ENCODE measurements around the gene IQSEC1. TPM values are rescaled to one million over a fixed set of nuclear protein-coding genes. Genes with fewer than 3 reads are reported as not detected.

Gene IQSEC1
- polyA plus RNA-seq, 3 donors, result 9.5 to 36.8 (median 26.8) TPM

GRCh38 chr3:13058346-13059120 lies 14.7 kb downstream of the IQSEC1 start:
- WGBS, 3 donors, result 92 to 99% (median 95%) methylated on average over 10 to 11 of the region's 11 CpGs
- no peak overlapping the region for H3K27ac ChIP-seq (ENCODE audit: low read depth, low read length)

- no peak overlapping the region for H3K27ac ChIP-seq (ENCODE audit: low read depth, low read length)
- WGBS, 3 donors, result 83 to 93% (median 92%) methylated on average over 6 of the region's 6 CpGs
Observed at GRCh38 chr3:13057282-13058040, 15.8 kb downstream of the IQSEC1 start.

GRCh38 chr3:13055634-13056033 lies 17.6 kb downstream of the IQSEC1 start:
- H3K27ac ChIP-seq (ENCODE audit: low read depth, low read length), result no peak overlapping the region
- 90 to 96% (median 94%) methylated on average over 7 of the region's 7 CpGs for WGBS, 3 donors

GRCh38 chr3:13054341-13055285 lies 18.6 kb downstream of the IQSEC1 start:
- H3K27ac ChIP-seq (ENCODE audit: low read depth, low read length), result no peak overlapping the region
- 84 to 94% (median 87%) methylated on average over 31 of the region's 31 CpGs for WGBS, 3 donors

GRCh38 chr3:13053893-13054292 lies 19.3 kb downstream of the IQSEC1 start:
- H3K27ac ChIP-seq (ENCODE audit: low read depth, low read length), result no peak overlapping the region
- 85 to 91% (median 86%) methylated on average over 12 of the region's 12 CpGs for WGBS, 3 donors

GRCh38 chr3:13053420-13053819 lies 19.8 kb downstream of the IQSEC1 start:
- H3K27ac ChIP-seq (ENCODE audit: low read depth, low read length), result no peak overlapping the region
- WGBS, 3 donors, result 50 to 67% (median 67%) methylated on average over 8 of the region's 8 CpGs

GRCh38 chr3:13052191-13052820 lies 20.9 kb downstream of the IQSEC1 start:
- no peak overlapping the region for H3K27ac ChIP-seq (ENCODE audit: low read depth, low read length)
- 92 to 93% (median 92%) methylated on average over 16 of the region's 16 CpGs for WGBS, 3 donors

- 84 to 88% (median 87%) methylated on average over 6 of the region's 6 CpGs for WGBS, 3 donors
Observed at GRCh38 chr3:13051581-13051980, 21.6 kb downstream of the IQSEC1 start.

GRCh38 chr3:13051066-13051465 lies 22.2 kb downstream of the IQSEC1 start:
- WGBS, 3 donors, result 61 to 88% (median 70%) methylated on average over 2 of the region's 2 CpGs

More at GRCh38 chr3:13051581-13051980, 21.6 kb downstream of the IQSEC1 start:
- H3K27ac ChIP-seq (ENCODE audit: low read depth, low read length), result no peak overlapping the region

GRCh38 chr3:13050446-13050845 lies 22.8 kb downstream of the IQSEC1 start:
- 92% methylated on average over 3 of the region's 3 CpGs for WGBS, 3 donors
- no peak overlapping the region for H3K27ac ChIP-seq (ENCODE audit: low read depth, low read length)

More at GRCh38 chr3:13051066-13051465, 22.2 kb downstream of the IQSEC1 start:
- H3K27ac ChIP-seq (ENCODE audit: low read depth, low read length), result no peak overlapping the region

- 95 to 99% (median 96%) methylated on average over 6 of the region's 6 CpGs for WGBS, 3 donors
- H3K27ac ChIP-seq (ENCODE audit: low read depth, low read length), result no peak overlapping the region
Observed at GRCh38 chr3:13049400-13049799, 23.8 kb downstream of the IQSEC1 start.

- no peak overlapping the region for H3K27ac ChIP-seq (ENCODE audit: low read depth, low read length)
- WGBS, 3 donors, result 75 to 85% (median 79%) methylated on average over 11 of the region's 11 CpGs
Observed at GRCh38 chr3:13047296-13048165, 25.7 kb downstream of the IQSEC1 start.

GRCh38 chr3:13046569-13047274 lies 26.5 kb downstream of the IQSEC1 start:
- no peak overlapping the region for H3K27ac ChIP-seq (ENCODE audit: low read depth, low read length)
- 78 to 85% (median 83%) methylated on average over 15 of the region's 15 CpGs for WGBS, 3 donors

GRCh38 chr3:13045904-13046568 lies 27.2 kb downstream of the IQSEC1 start:
- whole genome bisulfite sequencing, 3 donors, result 63 to 84% (median 67%) methylated on average over 22 of the region's 22 CpGs
- no peak overlapping the region for H3K27ac ChIP-seq (ENCODE audit: low read depth, low read length)

- no peak overlapping the region for H3K27ac ChIP-seq (ENCODE audit: low read depth, low read length)
- 83 to 94% (median 85%) methylated on average over 16 of the region's 16 CpGs for WGBS, 3 donors
Observed at GRCh38 chr3:13045241-13045903, 27.9 kb downstream of the IQSEC1 start.

Measured in adipose tissue (tissue), 3 donors.